BLaER1 treated with 17β-estradiol and CSF1 and Interleukin-3, amounts not matched to agents 10 nM and 100 nM (cell line): ENCODE data around the gene TTLL8.

Source experiments
- H3K27ac ChIP-seq, 11 experiments: shearing (Covaris generic); formaldehyde crosslinking; 2 replicates each; pipeline ENCODE4 v1.8.1; 2022
- H3K27me3 ChIP-seq, 11 experiments: shearing (Covaris generic); formaldehyde crosslinking; 2 replicates each; pipeline ENCODE4 v1.8.1; 2022
- H3K36me3 ChIP-seq, 11 experiments: shearing (Covaris generic); formaldehyde crosslinking; 2 replicates each; pipeline ENCODE4 v1.8.1; 2022
- H3K4me1 ChIP-seq, 10 experiments: shearing (Covaris generic); formaldehyde crosslinking; 2 replicates each; pipeline ENCODE4 v1.8.1; 2022
- H3K4me2 ChIP-seq, 11 experiments: shearing (Covaris generic); formaldehyde crosslinking; 2 replicates each; pipeline ENCODE4 v1.8.1; 2022
- H3K4me3 ChIP-seq, 10 experiments: shearing (Covaris generic); formaldehyde crosslinking; 2 replicates each; pipeline ENCODE4 v1.8.1; 2022
- H3K9ac ChIP-seq, 11 experiments: shearing (Covaris generic); formaldehyde crosslinking; 2 replicates each; pipeline ENCODE4 v1.8.1; 2022
- H3K9me3 ChIP-seq, 11 experiments: shearing (Covaris generic); formaldehyde crosslinking; replicated peaks in 1 of 11; 2 replicates each; pipeline ENCODE4 v1.8.1; 2022
- H4K20me1 ChIP-seq, 11 experiments: shearing (Covaris generic); formaldehyde crosslinking; 2 replicates each; pipeline ENCODE4 v1.8.1; 2022
- Cebpa-rat ChIP-seq, 11 experiments: shearing (Covaris generic); IDR thresholded peaks; 2 replicates each; pipeline ENCODE4 v1.8.1; 2022

TTLL8 gene

GRCh38 chr22:49997251-49997599 lies 60.9 kb downstream of the TTLL8 start:
- peaks cover 0 to 15% (median 2%) of the 10 kb centered on the region in 10 experiments; a peak in 8 of 20 replicates for H3K4me1 ChIP-seq
- peaks cover 0 to 2% (median under 1%) of the 10 kb centered on the region in 11 experiments; a peak in 10 of 22 replicates for H3K9me3 ChIP-seq
- peaks cover 0 to 3% (median 0%) of the 10 kb centered on the region in 11 experiments; a peak in 1 of 22 replicates for H3K27me3 ChIP-seq
- no peak overlapping the region for H3K27ac ChIP-seq
- H3K4me3 ChIP-seq, result no peak overlapping the region
- H3K36me3 ChIP-seq, result no peaks in the 10 kb centered on the region
- H4K20me1 ChIP-seq, result no peaks in the 10 kb centered on the region; a peak in 1 of 22 replicates
- no peak overlapping the region for H3K9ac ChIP-seq
- TF ChIP-seq Cebpa-rat (IDR thresholded peaks at IDR 0.05), result no peak
- no peak overlapping the region for H3K4me2 ChIP-seq

- Histone ChIP-seq H3K9me3 (peaks cover 5 to 8% (median 6%) of the 10 kb centered on the region in 11 experiments; a peak in 19 of 22 replicates), H3K4me1 (peaks cover 0 to 12% (median 2%) of the 10 kb centered on the region in 10 experiments; a peak in 8 of 20 replicates), H4K20me1 (no peaks in the 10 kb centered on the region; a peak in 1 of 22 replicates), H3K27me3 (peaks cover 0 to 3% (median 0%) of the 10 kb centered on the region in 11 experiments; a peak in 1 of 22 replicates), H3K4me2 (no peak overlapping the region), H3K27ac (no peak overlapping the region), H3K9ac (no peak overlapping the region; a peak in 1 of 22 replicates), H3K36me3 (no peaks in the 10 kb centered on the region), H3K4me3 (no peak overlapping the region)
- no peak for TF ChIP-seq Cebpa-rat (IDR thresholded peaks at IDR 0.05)
These were observed 61.4 kb downstream of the TTLL8 start for GRCh38 chr22:49996518-49997250.

- no peak overlapping the region for H3K4me2 ChIP-seq
- H4K20me1 ChIP-seq, result no peaks in the 10 kb centered on the region; a peak in 1 of 22 replicates
- H3K4me3 ChIP-seq, result no peak overlapping the region
- no peak overlapping the region for H3K27ac ChIP-seq
- TF ChIP-seq Cebpa-rat (IDR thresholded peaks at IDR 0.05), result no peak
- peaks cover 0 to 3% (median 0%) of the 10 kb centered on the region in 11 experiments; a peak in 1 of 22 replicates for H3K27me3 ChIP-seq
- peaks cover 11 to 13% (median 12%) of the 10 kb centered on the region in 11 experiments for H3K9me3 ChIP-seq
- H3K36me3 ChIP-seq, result no peaks in the 10 kb centered on the region
- H3K4me1 ChIP-seq, result peaks cover 0 to 10% (median 2%) of the 10 kb centered on the region in 10 experiments; a peak in 7 of 20 replicates
- no peak overlapping the region; a peak in 1 of 22 replicates for H3K9ac ChIP-seq
These were observed 62.0 kb downstream of the TTLL8 start for GRCh38 chr22:49996119-49996517.

- TF ChIP-seq Cebpa-rat (IDR thresholded peaks at IDR 0.05), result no peak
- Histone ChIP-seq H3K4me1 (peaks cover 0 to 10% (median 2%) of the 10 kb centered on the region in 10 experiments; a peak in 7 of 20 replicates), H3K4me3 (no peak overlapping the region), H3K27me3 (peaks cover 0 to 3% (median 0%) of the 10 kb centered on the region in 11 experiments; a peak in 1 of 22 replicates), H3K27ac (no peak overlapping the region), H3K36me3 (no peaks in the 10 kb centered on the region), H3K9ac (no peak overlapping the region), H3K4me2 (no peak overlapping the region), H4K20me1 (no peaks in the 10 kb centered on the region), H3K9me3 (peaks cover 17 to 19% (median 17%) of the 10 kb centered on the region in 11 experiments)
These were observed 62.6 kb downstream of the TTLL8 start for GRCh38 chr22:49995361-49996118.

GRCh38 chr22:49995041-49995360 lies 63.1 kb downstream of the TTLL8 start:
- Histone ChIP-seq H3K4me3 (no peak overlapping the region), H3K4me2 (no peak overlapping the region), H4K20me1 (no peaks in the 10 kb centered on the region), H3K27me3 (peaks cover 0 to 3% (median 0%) of the 10 kb centered on the region in 11 experiments; a peak in 1 of 22 replicates), H3K27ac (no peak overlapping the region), H3K36me3 (no peaks in the 10 kb centered on the region), H3K9me3 (peaks cover 22 to 25% (median 23%) of the 10 kb centered on the region in 11 experiments), H3K9ac (no peak overlapping the region), H3K4me1 (peaks cover 0 to 10% (median 2%) of the 10 kb centered on the region in 10 experiments; a peak in 7 of 20 replicates)
- no peak for TF ChIP-seq Cebpa-rat (IDR thresholded peaks at IDR 0.05)

GRCh38 chr22:49994361-49995040 lies 63.6 kb downstream of the TTLL8 start:
- Histone ChIP-seq H3K4me2 (no peak overlapping the region), H3K9ac (no peak overlapping the region), H3K27ac (no peak overlapping the region), H3K27me3 (no peaks in the 10 kb centered on the region), H3K9me3 (peaks cover 26 to 30% (median 27%) of the 10 kb centered on the region in 11 experiments), H3K4me3 (no peak overlapping the region), H3K4me1 (peaks cover 0 to 10% (median 2%) of the 10 kb centered on the region in 10 experiments; a peak in 7 of 20 replicates), H3K36me3 (no peaks in the 10 kb centered on the region), H4K20me1 (no peaks in the 10 kb centered on the region)
- TF ChIP-seq Cebpa-rat (IDR thresholded peaks at IDR 0.05), result no peak

GRCh38 chr22:49993649-49994360 lies 64.3 kb downstream of the TTLL8 start:
- H3K9ac ChIP-seq, result no peak overlapping the region
- peak overlapping the region in 6 of 11 experiments; percentile 9 to 46 (median 30); a peak in 5 of 22 replicates for H3K4me2 ChIP-seq
- H3K4me3 ChIP-seq, result no peak overlapping the region
- peaks cover 0 to 10% (median 2%) of the 10 kb centered on the region in 10 experiments; a peak in 7 of 20 replicates for H3K4me1 ChIP-seq
- no peaks in the 10 kb centered on the region for H4K20me1 ChIP-seq
- H3K36me3 ChIP-seq, result no peaks in the 10 kb centered on the region
- H3K27ac ChIP-seq, result no peak overlapping the region
- peaks cover 31 to 37% (median 33%) of the 10 kb centered on the region in 11 experiments for H3K9me3 ChIP-seq
- no peaks in the 10 kb centered on the region for H3K27me3 ChIP-seq
- TF ChIP-seq Cebpa-rat (IDR thresholded peaks at IDR 0.05), result no peak

GRCh38 chr22:49992921-49993648 lies 65.0 kb downstream of the TTLL8 start:
- H3K27me3 ChIP-seq, result no peaks in the 10 kb centered on the region
- no peak overlapping the region for H3K4me3 ChIP-seq
- TF ChIP-seq Cebpa-rat (IDR thresholded peaks at IDR 0.05), result no peak
- peak overlapping the region in 9 of 11 experiments; percentile 9 to 65 (median 34); a peak in 10 of 22 replicates for H3K4me2 ChIP-seq
- peaks cover 0 to 10% (median 2%) of the 10 kb centered on the region in 10 experiments; a peak in 7 of 20 replicates for H3K4me1 ChIP-seq
- no peaks in the 10 kb centered on the region for H3K36me3 ChIP-seq
- H3K9me3 ChIP-seq, result peaks cover 38 to 44% (median 41%) of the 10 kb centered on the region in 11 experiments
- no peak overlapping the region for H3K9ac ChIP-seq
- no peak overlapping the region for H3K27ac ChIP-seq
- no peaks in the 10 kb centered on the region for H4K20me1 ChIP-seq
